Measurements from ENCODE around the gene TADA3.

Gene TADA3

GRCh38 chr3:9785602-9786001 is 6.7 kb downstream of the TADA3 start:
- DNase-seq (ENCODE audit: extremely low read depth, low read depth), result no peak
- TF ChIP-seq CTCF (IDR thresholded peaks at IDR 0.05; ENCODE audit: low read depth, low read length, missing control alignments), result no peak
- H3K4me3 ChIP-seq (replicated peaks; ENCODE audit: low read depth, low read length), result no peak overlapping the region

GRCh38 chr3:9784965-9785364 is 7.3 kb downstream of the TADA3 start:
- no peak overlapping the region for H3K4me3 ChIP-seq (replicated peaks; ENCODE audit: low read depth, low read length)
- no peak for TF ChIP-seq CTCF (IDR thresholded peaks at IDR 0.05; ENCODE audit: low read depth, low read length, missing control alignments)
- DNase-seq (ENCODE audit: extremely low read depth, low read depth), result no peak

- no peak for DNase-seq (ENCODE audit: extremely low read depth, low read depth)
- no peak for TF ChIP-seq CTCF (IDR thresholded peaks at IDR 0.05; ENCODE audit: low read depth, low read length, missing control alignments)
- no peak overlapping the region for H3K4me3 ChIP-seq (replicated peaks; ENCODE audit: low read depth, low read length)
These were observed 8.3 kb downstream of the TADA3 start for GRCh38 chr3:9783954-9784353.

GRCh38 chr3:9782770-9783169 is 9.5 kb downstream of the TADA3 start:
- no peak overlapping the region for H3K4me3 ChIP-seq (replicated peaks; ENCODE audit: low read depth, low read length)
- no peak for DNase-seq (ENCODE audit: extremely low read depth, low read depth)
- TF ChIP-seq CTCF (IDR thresholded peaks at IDR 0.05; ENCODE audit: low read depth, low read length, missing control alignments), result no peak

GRCh38 chr3:9781978-9782603 is 10.2 kb downstream of the TADA3 start:
- TF ChIP-seq CTCF (IDR thresholded peaks at IDR 0.05; ENCODE audit: low read depth, low read length, missing control alignments), result no peak
- DNase-seq (ENCODE audit: extremely low read depth, low read depth), result no peak
- no peak overlapping the region for H3K4me3 ChIP-seq (replicated peaks; ENCODE audit: low read depth, low read length)

GRCh38 chr3:9781551-9781950 is 10.7 kb downstream of the TADA3 start:
- no peak overlapping the region for H3K4me3 ChIP-seq (replicated peaks; ENCODE audit: low read depth, low read length)
- no peak for TF ChIP-seq CTCF (IDR thresholded peaks at IDR 0.05; ENCODE audit: low read depth, low read length, missing control alignments)
- DNase-seq (ENCODE audit: extremely low read depth, low read depth), result no peak

- DNase-seq (ENCODE audit: extremely low read depth, low read depth), result no peak
- no peak overlapping the region for H3K4me3 ChIP-seq (replicated peaks; ENCODE audit: low read depth, low read length)
- TF ChIP-seq CTCF (IDR thresholded peaks at IDR 0.05; ENCODE audit: low read depth, low read length, missing control alignments), result no peak
These were observed 11.4 kb downstream of the TADA3 start for GRCh38 chr3:9780910-9781309.
